SK-N-SH (cell line): ENCODE results near the gene FCRL4. TPM values are rescaled to one million over a fixed set of nuclear protein-coding genes. Genes with fewer than 3 reads are reported as not detected.

Experiments
- CTCF ChIA-PET: fragments of 300-600, 350-600 bp; formaldehyde crosslinking; extraction: SDS; loops from one replicate; lab custom pipeline; 2021; lab: Yijun Ruan, JAX
- POLR2A ChIA-PET: fragments of 350-600 bp; sonication (Branson Sonifier 250); formaldehyde crosslinking; extraction: SDS; loops from one replicate; lab custom pipeline; 2020; ENCODE audit warnings: antibody characterized with exemption, inconsistent platforms; lab: Yijun Ruan, JAX
- DNase-seq: peaks from one replicate; pipeline ENCODE4 v3.0.0; 2012
- H2AFZ ChIP-seq: fragments of 200-600 bp; sonication (generic); 2 replicates; pipeline ENCODE4 v1.8.1; 2016; ENCODE audit warnings: antibody characterized with exemption, mild to moderate bottlenecking, low read depth
- H3F3A ChIP-seq: fragments of 200-600 bp; sonication (generic); replicated peaks from 2 replicates; pipeline ENCODE3; 2016; ENCODE audit warnings: antibody characterized with exemption, mild to moderate bottlenecking; ENCODE audit not compliant: insufficient read depth
- H3K27ac ChIP-seq, 2 experiments: fragments of 200-500 bp in 1 of 2; fragments of 200-600 bp in 1 of 2; sonication (Bioruptor generic) in 1 of 2; sonication (generic), shearing (Covaris generic) in 1 of 2; 2 replicates each; pipeline versions ENCODE4 v1.5.1 to v1.6.1; 2014 to 2016; ENCODE audit warnings: low read depth in 2 of 2, inconsistent platforms in 1 of 2, low read length in 1 of 2, mild to moderate bottlenecking in 1 of 2, mixed read lengths in 1 of 2
- H3K27me3 ChIP-seq: fragments of 200-600 bp; sonication (generic), shearing (Covaris generic); 2 replicates; pipeline ENCODE4 v1.6.1; 2016; ENCODE audit warnings: mixed run types; ENCODE audit not compliant: insufficient read depth
- H3K36me3 ChIP-seq, 2 experiments: fragments of 200-500 bp in 1 of 2; fragments of 200-600 bp in 1 of 2; sonication (Bioruptor generic) in 1 of 2; sonication (generic) in 1 of 2; replicated peaks in 1 of 2; 2 replicates each; pipeline versions ENCODE3 to v1.5.1; 2014 to 2016; ENCODE audit warnings: low read length in 1 of 2, mild to moderate bottlenecking in 1 of 2; ENCODE audit not compliant: insufficient read depth in 2 of 2, control insufficient read depth in 1 of 2
- H3K4me1 ChIP-seq, 2 experiments: fragments of 200-500 bp in 1 of 2; fragments of 200-600 bp in 1 of 2; sonication (Bioruptor generic) in 1 of 2; sonication (generic), shearing (Covaris generic) in 1 of 2; 2 replicates each; pipeline versions ENCODE4 v1.5.1 to v1.6.1; 2014 to 2016; ENCODE audit warnings: low read depth in 1 of 2, low read length in 1 of 2, mixed run types in 1 of 2; ENCODE audit not compliant: insufficient read depth in 2 of 2, control insufficient read depth in 1 of 2
- H3K4me2 ChIP-seq: fragments of 200-600 bp; sonication (generic), shearing (Covaris generic); 2 replicates; pipeline ENCODE4 v1.6.1; 2017; ENCODE audit warnings: mixed run types
- H3K4me3 ChIP-seq, 2 experiments: fragments of 200-500 bp in 1 of 2; fragments of 200-600 bp in 1 of 2; sonication (Bioruptor generic) in 1 of 2; sonication (generic), shearing (Covaris generic) in 1 of 2; 2 replicates each; pipeline versions ENCODE4 v1.5.1 to v1.8.1; 2014 to 2016; ENCODE audit warnings: low read depth in 2 of 2, inconsistent platforms in 1 of 2, low read length in 1 of 2, mild to moderate bottlenecking in 1 of 2, mixed read lengths in 1 of 2, moderate library complexity in 1 of 2
- H3K79me2 ChIP-seq: fragments of 200-600 bp; sonication (generic); 2 replicates; pipeline ENCODE4 v1.8.1; 2017; ENCODE audit warnings: mild to moderate bottlenecking; ENCODE audit not compliant: insufficient read depth
- H3K9ac ChIP-seq: fragments of 200-600 bp; sonication (generic); 2 replicates; pipeline ENCODE4 v1.6.1; 2017; ENCODE audit warnings: mixed run types
- H3K9me2 ChIP-seq: fragments of 200-600 bp; sonication (generic); 2 replicates; pipeline ENCODE4 v1.6.1; 2017; ENCODE audit warnings: mixed run types
- H3K9me3 ChIP-seq: fragments of 200-600 bp; sonication (generic); 2 replicates; pipeline ENCODE4 v1.6.1; 2017; ENCODE audit warnings: mixed run types, mild to moderate bottlenecking, moderate library complexity
- H4K20me1 ChIP-seq: fragments of 200-600 bp; sonication (generic); 2 replicates; pipeline ENCODE4 v1.6.1; 2017; ENCODE audit warnings: mild to moderate bottlenecking, mixed run types; ENCODE audit not compliant: insufficient read depth
- CHD2 ChIP-seq: fragments of 150-350 bp; IDR thresholded peaks from 2 replicates; pipeline ENCODE4 v1.6.1; 2018; ENCODE audit warnings: low read length; ENCODE audit not compliant: partially characterized antibody
- CTCF ChIP-seq: fragments of 200-600 bp; sonication (generic); IDR thresholded peaks from 2 replicates; pipeline ENCODE4 v1.6.1; 2017; ENCODE audit warnings: antibody characterized with exemption, mild to moderate bottlenecking, moderate library complexity
- ELF1 ChIP-seq: IDR thresholded peaks from 2 replicates; pipeline ENCODE4 v1.4.0; 2012
- EP300 ChIP-seq, 2 experiments: IDR thresholded peaks; 2 replicates each; pipeline versions ENCODE4 v1.4.0 to v1.6.1; 2012; ENCODE audit warnings: borderline replicate concordance in 1 of 2, low read depth in 1 of 2, low read length in 1 of 2
- FOSL2 ChIP-seq: IDR thresholded peaks from 2 replicates; pipeline ENCODE4 v1.4.0; 2012; ENCODE audit warnings: low read depth, mild to moderate bottlenecking, moderate library complexity, borderline replicate concordance
- FOXM1 ChIP-seq: IDR thresholded peaks from 2 replicates; pipeline ENCODE4 v1.4.0; 2012; ENCODE audit warnings: low read depth, mild to moderate bottlenecking
- JUND ChIP-seq: IDR thresholded peaks from 2 replicates; pipeline ENCODE4 v1.4.0; 2012
- MEF2A ChIP-seq: IDR thresholded peaks from 2 replicates; pipeline ENCODE4 v1.4.0; 2012; ENCODE audit warnings: low read depth, borderline replicate concordance
- MXI1 ChIP-seq: IDR thresholded peaks from 2 replicates; pipeline ENCODE4 v1.6.1; 2012; ENCODE audit warnings: mild to moderate bottlenecking, low read depth, low read length, improper control_type of control experiment
- NFIC ChIP-seq: IDR thresholded peaks from 2 replicates; pipeline ENCODE4 v1.4.0; 2012; ENCODE audit warnings: borderline replicate concordance
- NRF1 ChIP-seq: IDR thresholded peaks from 2 replicates; pipeline ENCODE4 v1.6.1; 2012; ENCODE audit warnings: low read depth, mild to moderate bottlenecking, low read length
- RAD21 ChIP-seq: IDR thresholded peaks from 2 replicates; pipeline ENCODE4 v1.6.1; 2012; ENCODE audit warnings: mild to moderate bottlenecking, low read length
- RCOR1 ChIP-seq: fragments of 150-350 bp; IDR thresholded peaks from 2 replicates; pipeline ENCODE4 v1.6.1; 2017; ENCODE audit warnings: antibody characterized with exemption, low read length
- RFX5 ChIP-seq: IDR thresholded peaks from 2 replicates; pipeline ENCODE4 v1.6.1; 2012; ENCODE audit warnings: mild to moderate bottlenecking, improper control_type of control experiment, low read length
- RXRA ChIP-seq: IDR thresholded peaks from 2 replicates; pipeline ENCODE4 v1.4.0; 2012; ENCODE audit warnings: low read depth, mild to moderate bottlenecking, borderline replicate concordance
- SIN3A ChIP-seq: IDR thresholded peaks from 2 replicates; pipeline ENCODE4 v1.6.1; 2012; ENCODE audit warnings: low read depth, mild to moderate bottlenecking, low read length, moderate library complexity, borderline replicate concordance
- SMC3 ChIP-seq: IDR thresholded peaks from 2 replicates; pipeline ENCODE4 v1.6.1; 2012; ENCODE audit warnings: low read depth, low read length, improper control_type of control experiment
- TEAD4 ChIP-seq: IDR thresholded peaks from 2 replicates; pipeline ENCODE4 v1.4.0; 2012; ENCODE audit warnings: mild to moderate bottlenecking, borderline replicate concordance; ENCODE audit not compliant: insufficient read depth
- ZBTB33 ChIP-seq: IDR thresholded peaks from 2 replicates; pipeline ENCODE4 v1.4.0; 2012; ENCODE audit warnings: low read depth, borderline replicate concordance
- WGBS: methylation state at CpG from one replicate; pipeline ENCODE4 v1.1.6; 2017; ENCODE audit warnings: low lambda C conversion rate; 5-methylcytosine and 5-hydroxymethylcytosine counted together
- polyA plus RNA-seq, 3 experiments: library from polyadenylated mRNA; depleted of rRNA; stranded (reverse); fragments of >200 nt; gene quantifications; 2 replicates each; pipeline ENCODE4 v1.2.3, GENCODE V29; 2012
- TF ChIP-seq, protein P1 (sequence below): IDR thresholded peaks from 2 replicates; pipeline ENCODE4 v1.6.1; 2012; ENCODE audit warnings: mild to moderate bottlenecking, low read depth, low read length, moderate library complexity

The FCRL4 gene
- polyA plus RNA-seq, 1 of the 3 experiments (the other 2 are of a cell fraction): not detected

DNA sequence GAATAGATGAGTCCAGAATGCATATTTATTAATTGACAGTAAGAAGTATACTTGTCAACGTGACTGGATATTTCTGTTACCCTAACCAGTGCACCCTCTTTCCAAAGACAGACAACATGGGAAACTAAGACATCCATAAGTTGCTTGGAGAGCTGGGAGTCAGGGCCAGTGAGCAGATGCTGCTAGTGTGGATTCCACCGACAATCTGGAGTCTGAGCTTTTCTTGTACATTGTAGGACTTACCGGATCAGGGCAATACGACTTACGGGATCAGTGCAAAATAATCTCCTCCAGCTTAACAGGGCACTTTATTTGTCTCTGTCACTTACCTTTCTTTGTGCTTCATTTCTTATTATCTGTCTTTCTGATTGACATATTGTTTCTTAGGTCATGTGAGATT is 24.6 kb upstream of the FCRL4 start:
- Histone ChIP-seq H3K36me3 (no peaks in the 10 kb centered on the region), H3F3A (no peaks in the 10 kb centered on the region), H4K20me1 (no peaks in the 10 kb centered on the region)
- TF ChIP-seq SIN3A: no peak
- no peak for TF ChIP-seq MXI1
- TF ChIP-seq, all 33 proteins: peak for 0
- Histone ChIP-seq H3K9ac (no peak overlapping the region), H3K9me3 (no peaks in the 10 kb centered on the region), H3K4me2 (no peak overlapping the region), H3K4me1 (no peaks in the 10 kb centered on the region), H2AFZ (no peak overlapping the region), H3K4me3 (no peak overlapping the region), H3K27me3 (peaks cover 9% of the 10 kb centered on the region; the same call in 1 of the 2 replicates), H3K9me2 (no peaks in the 10 kb centered on the region), H3K79me2 (no peaks in the 10 kb centered on the region), H3K27ac (no peak overlapping the region)
- 3% methylated on average over 5 of the region's 5 CpGs for WGBS
- no peak for DNase-seq
- CTCF ChIA-PET: interaction anchor here (1.0 kb wide), 1 partner anchor 68 kb away, joined by 3 read pairs; no protein-coding TSS in a partner anchor
- POLR2A ChIA-PET: no interaction called here

- Histone ChIP-seq H4K20me1 (no peaks in the 10 kb centered on the region), H3K27ac (no peak overlapping the region), H3K9me2 (no peaks in the 10 kb centered on the region), H3K9me3 (no peaks in the 10 kb centered on the region), H3F3A (no peaks in the 10 kb centered on the region), H3K27me3 (peaks cover 9% of the 10 kb centered on the region; the same call in 1 of the 2 replicates), H2AFZ (no peak overlapping the region)
- CTCF ChIA-PET: no interaction called here
- WGBS: 11% methylated on average over 3 of the region's 3 CpGs
- DNase-seq: no peak
- POLR2A ChIA-PET: no interaction called here
- TF ChIP-seq MEF2A (no peak), TEAD4 (no peak), RCOR1 (no peak), RAD21 (no peak), MXI1 (no peak), NRF1 (no peak), EP300 (IDR thresholded peaks at IDR 0.05; ENCODE audit: borderline replicate concordance in 1 of 2, low read depth in 1 of 2, low read length in 1 of 2) (no peak), NFIC (no peak), RXRA (no peak), SIN3A (no peak), SMC3 (no peak), CHD2 (no peak), FOXM1 (no peak), JUND (no peak), RFX5 (no peak), ZBTB33 (no peak), CTCF (no peak), FOSL2 (no peak), ELF1 (no peak)
- TF ChIP-seq, protein P1, sequence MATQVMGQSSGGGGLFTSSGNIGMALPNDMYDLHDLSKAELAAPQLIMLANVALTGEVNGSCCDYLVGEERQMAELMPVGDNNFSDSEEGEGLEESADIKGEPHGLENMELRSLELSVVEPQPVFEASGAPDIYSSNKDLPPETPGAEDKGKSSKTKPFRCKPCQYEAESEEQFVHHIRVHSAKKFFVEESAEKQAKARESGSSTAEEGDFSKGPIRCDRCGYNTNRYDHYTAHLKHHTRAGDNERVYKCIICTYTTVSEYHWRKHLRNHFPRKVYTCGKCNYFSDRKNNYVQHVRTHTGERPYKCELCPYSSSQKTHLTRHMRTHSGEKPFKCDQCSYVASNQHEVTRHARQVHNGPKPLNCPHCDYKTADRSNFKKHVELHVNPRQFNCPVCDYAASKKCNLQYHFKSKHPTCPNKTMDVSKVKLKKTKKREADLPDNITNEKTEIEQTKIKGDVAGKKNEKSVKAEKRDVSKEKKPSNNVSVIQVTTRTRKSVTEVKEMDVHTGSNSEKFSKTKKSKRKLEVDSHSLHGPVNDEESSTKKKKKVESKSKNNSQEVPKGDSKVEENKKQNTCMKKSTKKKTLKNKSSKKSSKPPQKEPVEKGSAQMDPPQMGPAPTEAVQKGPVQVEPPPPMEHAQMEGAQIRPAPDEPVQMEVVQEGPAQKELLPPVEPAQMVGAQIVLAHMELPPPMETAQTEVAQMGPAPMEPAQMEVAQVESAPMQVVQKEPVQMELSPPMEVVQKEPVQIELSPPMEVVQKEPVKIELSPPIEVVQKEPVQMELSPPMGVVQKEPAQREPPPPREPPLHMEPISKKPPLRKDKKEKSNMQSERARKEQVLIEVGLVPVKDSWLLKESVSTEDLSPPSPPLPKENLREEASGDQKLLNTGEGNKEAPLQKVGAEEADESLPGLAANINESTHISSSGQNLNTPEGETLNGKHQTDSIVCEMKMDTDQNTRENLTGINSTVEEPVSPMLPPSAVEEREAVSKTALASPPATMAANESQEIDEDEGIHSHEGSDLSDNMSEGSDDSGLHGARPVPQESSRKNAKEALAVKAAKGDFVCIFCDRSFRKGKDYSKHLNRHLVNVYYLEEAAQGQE: no peak
- TF ChIP-seq, all 33 proteins: peak for 0
- Histone ChIP-seq H3K36me3 (no peaks in the 10 kb centered on the region), H3K4me1 (no peaks in the 10 kb centered on the region), H3K4me3 (no peak overlapping the region), H3K79me2 (no peaks in the 10 kb centered on the region), H3K4me2 (no peak overlapping the region), H3K9ac (no peak overlapping the region)
Measured at GRCh38 chr1:157618190-157618589, 20.3 kb upstream of the FCRL4 start.
